RWPE2 (cell line): ENCODE data around the gene IL1RAPL1.

Source experiments
- ATAC-seq: fragments of 200-7000 bp; cut with Tn5 transposase; 3 replicates; pipeline ENCODE4 v1.9.1; 2021; ENCODE audit warnings: low read depth
- DNase-seq: peaks from one replicate; pipeline ENCODE4 v3.0.0-alpha.2; 2020; ENCODE audit warnings: low spot score
- H3K27ac ChIP-seq: fragments of 450-650 bp; 2 replicates; pipeline ENCODE4 v1.5.1; 2017; ENCODE audit warnings: mild to moderate bottlenecking; ENCODE audit not compliant: poor library complexity, severe bottlenecking
- H3K27me3 ChIP-seq: fragments of 250-450 bp; sonication (Bioruptor Pico); 2 replicates; pipeline ENCODE4 v1.5.1; 2021; ENCODE audit warnings: mild to moderate bottlenecking, moderate library complexity; ENCODE audit not compliant: insufficient read depth, poor library complexity, severe bottlenecking
- H3K36me3 ChIP-seq: fragments of 250-450 bp; sonication (Bioruptor Pico); 2 replicates; pipeline ENCODE4 v1.5.1; 2020; ENCODE audit warnings: low read depth, mild to moderate bottlenecking, moderate library complexity
- H3K4me1 ChIP-seq: fragments of 250-450 bp; sonication (Bioruptor Pico); 2 replicates; pipeline ENCODE4 v1.5.1; 2021; ENCODE audit warnings: mild to moderate bottlenecking, moderate library complexity; ENCODE audit not compliant: insufficient read depth, poor library complexity, severe bottlenecking
- H3K4me3 ChIP-seq: fragments of 250-450 bp; sonication (Bioruptor Pico); 2 replicates; pipeline ENCODE4 v1.5.1; 2021; ENCODE audit warnings: mild to moderate bottlenecking, moderate library complexity; ENCODE audit not compliant: severe bottlenecking
- H3K9me3 ChIP-seq: fragments of 250-450 bp; sonication (Bioruptor Pico); 2 replicates; pipeline ENCODE4 v1.5.1; 2021; ENCODE audit warnings: mild to moderate bottlenecking, moderate library complexity; ENCODE audit not compliant: severe bottlenecking
- CTCF ChIP-seq: fragments of 450-650 bp; IDR thresholded peaks from one replicate; pipeline ENCODE4 v1.5.1; 2017; ENCODE audit warnings: mild to moderate bottlenecking, moderate library complexity; ENCODE audit not compliant: poor library complexity, severe bottlenecking

The IL1RAPL1 gene

GRCh38 chrX:28969126-28969525 is 381.9 kb downstream of the IL1RAPL1 start:
- DNase-seq (no peak), ATAC-seq (no peak)
- no peaks in the 10 kb centered on the region for H3K9me3 ChIP-seq
- H3K27ac ChIP-seq, result no peak overlapping the region
- no peaks in the 10 kb centered on the region for H3K36me3 ChIP-seq
- no peaks in the 10 kb centered on the region for H3K27me3 ChIP-seq
- no peak overlapping the region for H3K4me3 ChIP-seq
- no peaks in the 10 kb centered on the region for H3K4me1 ChIP-seq
- no peak for TF ChIP-seq CTCF

GRCh38 chrX:28979877-28980276 is 392.6 kb downstream of the IL1RAPL1 start:
- Histone ChIP-seq H3K27me3 (no peaks in the 10 kb centered on the region), H3K4me3 (no peak overlapping the region), H3K4me1 (no peaks in the 10 kb centered on the region), H3K36me3 (no peaks in the 10 kb centered on the region), H3K27ac (no peak overlapping the region), H3K9me3 (no peaks in the 10 kb centered on the region)
- no peak for DNase-seq
- TF ChIP-seq CTCF, result no peak
- no peak for ATAC-seq

GRCh38 chrX:28981952-28982351 is 394.7 kb downstream of the IL1RAPL1 start:
- ATAC-seq (no peak), DNase-seq (no peak)
- TF ChIP-seq CTCF, result no peak
- Histone ChIP-seq H3K27me3 (no peaks in the 10 kb centered on the region), H3K36me3 (no peaks in the 10 kb centered on the region), H3K27ac (no peak overlapping the region), H3K4me3 (no peak overlapping the region), H3K4me1 (no peaks in the 10 kb centered on the region), H3K9me3 (no peaks in the 10 kb centered on the region)

- Histone ChIP-seq H3K9me3 (no peaks in the 10 kb centered on the region), H3K4me3 (no peak overlapping the region), H3K4me1 (no peaks in the 10 kb centered on the region), H3K27ac (no peak overlapping the region), H3K27me3 (no peaks in the 10 kb centered on the region), H3K36me3 (no peaks in the 10 kb centered on the region)
- no peak for TF ChIP-seq CTCF
- DNase-seq (no peak), ATAC-seq (no peak)
Observed at GRCh38 chrX:28988246-28988645, 401.0 kb downstream of the IL1RAPL1 start.

GRCh38 chrX:28997706-28998463 is 410.6 kb downstream of the IL1RAPL1 start:
- Histone ChIP-seq H3K36me3 (no peaks in the 10 kb centered on the region), H3K27ac (no peak overlapping the region), H3K4me3 (no peak overlapping the region), H3K4me1 (no peaks in the 10 kb centered on the region), H3K9me3 (no peaks in the 10 kb centered on the region), H3K27me3 (no peaks in the 10 kb centered on the region)
- no peak for TF ChIP-seq CTCF
- DNase-seq, result no peak
- ATAC-seq, result no peak
